ENCODE results near the gene DPEP2NB. TPM values are rescaled to one million over a fixed set of nuclear protein-coding genes. Genes with fewer than 3 reads are reported as not detected.

DPEP2NB gene
- total and polyA plus RNA-seq, 2 donors (not counting 1 experiment from before 2014, with no cell fraction given): not detected

DNA sequence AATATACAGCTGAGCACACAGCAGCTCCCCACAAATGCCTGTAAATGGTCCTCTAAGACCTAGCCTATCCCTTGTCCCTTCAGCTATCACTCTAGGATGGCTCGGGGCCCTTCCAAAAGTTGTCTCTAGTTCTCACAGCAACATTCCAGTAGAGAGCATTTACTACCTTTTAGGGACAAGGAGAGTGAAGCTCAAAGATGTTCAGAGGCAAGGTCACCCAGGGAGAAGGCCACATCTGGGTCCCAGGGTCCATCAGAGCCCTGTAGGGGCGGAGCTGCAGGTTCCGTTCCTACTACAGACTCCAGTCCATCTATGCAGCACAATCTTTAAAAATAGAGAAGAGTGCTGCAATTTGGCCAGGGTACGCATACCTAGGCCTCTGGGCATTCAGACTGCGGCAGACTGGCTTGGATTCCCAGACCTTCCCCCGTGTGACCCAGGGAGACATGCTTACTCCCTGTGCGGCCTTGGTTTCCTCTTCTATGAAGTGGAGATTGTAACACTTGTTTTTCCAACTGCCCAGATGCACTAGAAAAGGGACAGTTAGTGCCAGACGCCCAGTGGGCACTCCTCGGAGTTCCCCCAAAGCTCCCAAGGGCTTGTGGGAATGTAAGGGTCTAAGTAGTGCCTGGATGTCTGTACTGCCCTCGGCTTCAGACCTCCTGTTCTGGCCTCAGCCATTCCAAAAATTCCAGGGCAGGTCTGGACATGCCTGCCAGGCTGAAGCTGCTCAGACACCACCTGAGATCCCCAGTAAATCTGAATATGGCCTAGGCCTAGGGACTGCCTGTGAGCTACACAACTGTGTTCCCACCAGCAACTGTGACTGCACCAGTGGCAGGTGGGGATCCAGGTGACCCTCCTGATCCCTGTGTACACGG is 49.8 kb downstream of the DPEP2NB start:
- DNase-seq (ENCODE audit: low read depth in 2 of 2): peak in 1 of 2 donors; percentile 42
- TF ChIP-seq, protein P1, sequence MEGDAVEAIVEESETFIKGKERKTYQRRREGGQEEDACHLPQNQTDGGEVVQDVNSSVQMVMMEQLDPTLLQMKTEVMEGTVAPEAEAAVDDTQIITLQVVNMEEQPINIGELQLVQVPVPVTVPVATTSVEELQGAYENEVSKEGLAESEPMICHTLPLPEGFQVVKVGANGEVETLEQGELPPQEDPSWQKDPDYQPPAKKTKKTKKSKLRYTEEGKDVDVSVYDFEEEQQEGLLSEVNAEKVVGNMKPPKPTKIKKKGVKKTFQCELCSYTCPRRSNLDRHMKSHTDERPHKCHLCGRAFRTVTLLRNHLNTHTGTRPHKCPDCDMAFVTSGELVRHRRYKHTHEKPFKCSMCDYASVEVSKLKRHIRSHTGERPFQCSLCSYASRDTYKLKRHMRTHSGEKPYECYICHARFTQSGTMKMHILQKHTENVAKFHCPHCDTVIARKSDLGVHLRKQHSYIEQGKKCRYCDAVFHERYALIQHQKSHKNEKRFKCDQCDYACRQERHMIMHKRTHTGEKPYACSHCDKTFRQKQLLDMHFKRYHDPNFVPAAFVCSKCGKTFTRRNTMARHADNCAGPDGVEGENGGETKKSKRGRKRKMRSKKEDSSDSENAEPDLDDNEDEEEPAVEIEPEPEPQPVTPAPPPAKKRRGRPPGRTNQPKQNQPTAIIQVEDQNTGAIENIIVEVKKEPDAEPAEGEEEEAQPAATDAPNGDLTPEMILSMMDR (conservative IDR thresholded peaks at IDR 0.05 in 1 of 2, IDR thresholded peaks at IDR 0.05 in 1 of 2; ENCODE audit: low read depth in 1 of 2, low read length in 2 of 2): no peak
- TF ChIP-seq EZH2 (IDR thresholded peaks at IDR 0.05; ENCODE audit: low read length, missing control alignments): no peak
- Histone ChIP-seq H3K79me2 (ENCODE audit: control insufficient read depth, insufficient read depth, low read length) (peaks cover 72% of the 10 kb centered on the region), H2AFZ (ENCODE audit: low read length) (no peak overlapping the region), H3K9ac (ENCODE audit: insufficient read depth, low read length) (peak overlapping the region; percentile 62), H3K9me3 (ENCODE audit: control insufficient read depth, insufficient read depth, low read depth, low read length) (no peaks in the 10 kb centered on the region), H4K20me1 (ENCODE audit: control insufficient read depth, extremely low read depth, insufficient read depth, low read length) (no peaks in the 10 kb centered on the region), H3K27me3 (ENCODE audit: control insufficient read depth, insufficient read depth, low read length) (no peaks in the 10 kb centered on the region), H3K36me3 (ENCODE audit: control insufficient read depth, insufficient read depth, low read length) (peaks cover 19% of the 10 kb centered on the region), H3K27ac (ENCODE audit: insufficient read depth, low read length) (peak overlapping the region; percentile 85), H3K4me1 (ENCODE audit: control insufficient read depth, extremely low read depth, insufficient read depth, low read length) (peaks cover 25% of the 10 kb centered on the region), H3K4me3 (replicated peaks in 1 of 4; ENCODE audit: control extremely low read depth in 1 of 4, insufficient read depth in 1 of 4, low read depth in 3 of 4, low read length in 4 of 4) (peak overlapping the region; percentile 44 to 99 (median 84)), H3K4me2 (ENCODE audit: extremely low read depth, insufficient read depth, low read length) (peak overlapping the region; percentile 91)

DNA sequence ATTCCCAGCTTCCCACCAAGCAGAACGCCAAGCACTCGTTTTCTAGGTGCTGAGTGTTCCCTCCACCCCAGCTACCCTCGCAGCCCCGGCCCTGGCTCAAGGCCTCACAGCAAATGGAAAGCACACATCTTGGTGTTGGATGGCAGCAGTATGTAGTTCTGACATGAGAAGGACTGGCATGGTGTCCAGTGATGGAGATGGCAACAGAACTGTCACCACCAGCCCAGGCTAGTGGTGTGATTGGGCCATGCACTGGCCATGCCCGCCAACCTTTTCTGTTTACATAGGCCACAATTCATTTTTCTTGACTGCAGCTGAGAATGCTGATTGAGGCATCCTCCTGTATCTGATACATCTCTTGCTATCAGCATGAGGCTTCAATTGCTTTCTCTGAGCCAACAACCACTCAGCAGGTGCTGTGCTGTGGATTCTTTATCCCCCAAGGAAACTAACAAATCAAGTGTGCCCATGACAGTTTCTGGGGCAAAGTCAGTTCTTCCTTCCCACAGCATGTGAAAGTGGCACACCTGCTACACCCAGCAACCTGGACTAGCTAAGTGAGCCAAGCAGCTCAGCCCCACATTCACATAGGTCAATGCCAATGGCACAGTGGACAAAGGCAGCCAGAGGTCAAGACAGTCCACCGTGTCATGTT is 51.1 kb downstream of the DPEP2NB start:
- Histone ChIP-seq H3K4me2 (ENCODE audit: extremely low read depth, insufficient read depth, low read length) (no peak overlapping the region), H4K20me1 (ENCODE audit: control insufficient read depth, extremely low read depth, insufficient read depth, low read length) (no peaks in the 10 kb centered on the region), H3K27me3 (ENCODE audit: control insufficient read depth, insufficient read depth, low read length) (no peaks in the 10 kb centered on the region), H3K4me3 (replicated peaks in 1 of 4; ENCODE audit: control extremely low read depth in 1 of 4, insufficient read depth in 1 of 4, low read depth in 3 of 4, low read length in 4 of 4) (no peak overlapping the region), H3K9me3 (ENCODE audit: control insufficient read depth, insufficient read depth, low read depth, low read length) (no peaks in the 10 kb centered on the region), H3K27ac (ENCODE audit: insufficient read depth, low read length) (no peak overlapping the region), H3K9ac (ENCODE audit: insufficient read depth, low read length) (no peak overlapping the region), H3K4me1 (ENCODE audit: control insufficient read depth, extremely low read depth, insufficient read depth, low read length) (peaks cover 37% of the 10 kb centered on the region), H3K36me3 (ENCODE audit: control insufficient read depth, insufficient read depth, low read length) (peaks cover 23% of the 10 kb centered on the region), H3K79me2 (ENCODE audit: control insufficient read depth, insufficient read depth, low read length) (peaks cover 80% of the 10 kb centered on the region), H2AFZ (ENCODE audit: low read length) (no peak overlapping the region)
- TF ChIP-seq, protein P1 (conservative IDR thresholded peaks at IDR 0.05 in 1 of 2, IDR thresholded peaks at IDR 0.05 in 1 of 2; ENCODE audit: low read depth in 1 of 2, low read length in 2 of 2): no peak
- TF ChIP-seq EZH2 (IDR thresholded peaks at IDR 0.05; ENCODE audit: low read length, missing control alignments): no peak
- no peak for DNase-seq (ENCODE audit: low read depth in 2 of 2)

DNA sequence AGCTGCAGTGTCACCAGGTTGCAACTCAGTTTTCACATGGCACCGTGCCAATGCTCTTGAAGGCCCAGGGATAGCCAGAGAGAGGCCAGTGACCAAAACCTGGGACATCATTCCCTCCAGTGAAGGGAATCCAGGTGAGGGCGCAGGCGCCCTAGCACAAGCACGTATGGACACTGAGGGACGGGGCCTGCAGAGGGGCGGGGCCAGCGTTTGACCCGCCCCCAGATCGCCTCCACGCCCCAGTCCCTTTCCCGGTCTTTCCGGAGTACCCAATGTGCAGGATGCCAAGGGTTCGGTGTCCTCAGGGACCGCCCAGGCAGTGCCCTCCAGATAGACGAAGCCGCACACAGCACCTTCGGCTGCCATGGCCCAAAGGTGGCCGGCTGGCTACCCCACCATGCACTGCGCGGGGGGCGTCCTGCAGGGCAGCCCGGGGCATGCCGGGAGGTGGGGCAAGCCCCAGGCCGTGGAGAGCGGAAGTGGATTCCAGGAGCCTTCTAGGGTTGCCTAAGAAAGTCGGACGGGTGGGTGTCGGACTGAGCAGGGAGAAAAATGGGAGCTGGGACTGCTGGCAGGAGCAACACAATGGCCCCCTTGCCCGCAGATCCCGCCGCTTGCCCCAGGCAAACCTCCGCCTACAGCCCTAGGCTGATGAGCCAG is 51.9 kb downstream of the DPEP2NB start:
- DNase-seq (ENCODE audit: low read depth in 2 of 2): no peak
- Histone ChIP-seq H3K9ac (ENCODE audit: insufficient read depth, low read length) (no peak overlapping the region), H3K27ac (ENCODE audit: insufficient read depth, low read length) (no peak overlapping the region), H3K36me3 (ENCODE audit: control insufficient read depth, insufficient read depth, low read length) (peaks cover 27% of the 10 kb centered on the region), H3K4me3 (replicated peaks in 1 of 4; ENCODE audit: control extremely low read depth in 1 of 4, insufficient read depth in 1 of 4, low read depth in 3 of 4, low read length in 4 of 4) (no peak overlapping the region), H3K4me1 (ENCODE audit: control insufficient read depth, extremely low read depth, insufficient read depth, low read length) (peaks cover 41% of the 10 kb centered on the region), H3K9me3 (ENCODE audit: control insufficient read depth, insufficient read depth, low read depth, low read length) (no peaks in the 10 kb centered on the region), H2AFZ (ENCODE audit: low read length) (no peak overlapping the region), H4K20me1 (ENCODE audit: control insufficient read depth, extremely low read depth, insufficient read depth, low read length) (no peaks in the 10 kb centered on the region), H3K79me2 (ENCODE audit: control insufficient read depth, insufficient read depth, low read length) (peaks cover 84% of the 10 kb centered on the region), H3K4me2 (ENCODE audit: extremely low read depth, insufficient read depth, low read length) (no peak overlapping the region), H3K27me3 (ENCODE audit: control insufficient read depth, insufficient read depth, low read length) (no peaks in the 10 kb centered on the region)
- TF ChIP-seq, protein P1 (conservative IDR thresholded peaks at IDR 0.05 in 1 of 2, IDR thresholded peaks at IDR 0.05 in 1 of 2; ENCODE audit: low read depth in 1 of 2, low read length in 2 of 2): no peak
- TF ChIP-seq EZH2 (IDR thresholded peaks at IDR 0.05; ENCODE audit: low read length, missing control alignments): no peak
